ENCODE results near the gene WDR90.
A peak's percentile ranks its signal among the peaks of the same experiment; 100 is the strongest.
"Not testable (repeated sequence)": the region's sequence is repeated elsewhere in the genome, so short reads cannot be mapped to it uniquely, and the experiment has no call there.

Gene WDR90

GRCh38 chr16:684961-685696 lies 36.0 kb downstream of the WDR90 start:
- Mint-ChIP-seq H3K27me3 (ENCODE audit: low read depth, poor library complexity) (no peaks in the 10 kb centered on the region), H3K27ac (no peak overlapping the region), H3K9me3 (no peaks in the 10 kb centered on the region), H3K4me1 (peaks cover 48% of the 10 kb centered on the region), H3K36me3 (ENCODE audit: low read depth) (peaks cover 19% of the 10 kb centered on the region), H3K4me3 (no peak overlapping the region)
- TF ChIP-seq CTCF (IDR thresholded peaks at IDR 0.05), result no peak
- no peak for DNase-seq

GRCh38 chr16:685967-686366 lies 36.8 kb downstream of the WDR90 start:
- DNase-seq, result peak; percentile 65
- Mint-ChIP-seq H3K9me3 (no peaks in the 10 kb centered on the region), H3K4me1 (peaks cover 52% of the 10 kb centered on the region), H3K4me3 (peak overlapping the region; percentile 40), H3K27me3 (ENCODE audit: low read depth, poor library complexity) (peaks cover 4% of the 10 kb centered on the region), H3K27ac (peak overlapping the region; percentile 48), H3K36me3 (ENCODE audit: low read depth) (peaks cover 17% of the 10 kb centered on the region)
- TF ChIP-seq CTCF (IDR thresholded peaks at IDR 0.05), result peak; percentile 45

- Mint-ChIP-seq H3K27ac (no peak overlapping the region), H3K27me3 (ENCODE audit: low read depth, poor library complexity) (peaks cover 11% of the 10 kb centered on the region), H3K36me3 (ENCODE audit: low read depth) (peaks cover 12% of the 10 kb centered on the region), H3K4me3 (no peak overlapping the region), H3K4me1 (peaks cover 49% of the 10 kb centered on the region), H3K9me3 (no peaks in the 10 kb centered on the region)
- DNase-seq, result no peak
- TF ChIP-seq CTCF (IDR thresholded peaks at IDR 0.05), result no peak
These were observed 37.5 kb downstream of the WDR90 start for GRCh38 chr16:686459-687260.

GRCh38 chr16:687499-687898 lies 38.3 kb downstream of the WDR90 start:
- Mint-ChIP-seq H3K4me3 (no peak overlapping the region), H3K9me3 (peaks cover 3% of the 10 kb centered on the region)

GRCh38 chr16:689175-689897 lies 40.2 kb downstream of the WDR90 start:
- peaks cover 8% of the 10 kb centered on the region for H3K36me3 Mint-ChIP-seq (ENCODE audit: low read depth)

More at GRCh38 chr16:687499-687898, 38.3 kb downstream of the WDR90 start:
- DNase-seq, result no peak
- no peak for TF ChIP-seq CTCF (IDR thresholded peaks at IDR 0.05)
- Mint-ChIP-seq H3K36me3 (ENCODE audit: low read depth) (peaks cover 8% of the 10 kb centered on the region), H3K4me1 (peaks cover 40% of the 10 kb centered on the region), H3K27ac (no peak overlapping the region), H3K27me3 (ENCODE audit: low read depth, poor library complexity) (peaks cover 19% of the 10 kb centered on the region)

GRCh38 chr16:691242-691641 lies 42.1 kb downstream of the WDR90 start:
- not testable (repeated sequence) for H3K9me3 Mint-ChIP-seq; H3K36me3 Mint-ChIP-seq (ENCODE audit: low read depth); DNase-seq; H3K27ac Mint-ChIP-seq
- Mint-ChIP-seq H3K27me3 (ENCODE audit: low read depth, poor library complexity) (peaks cover 55% of the 10 kb centered on the region), H3K4me3 (peak overlapping the region; percentile 92), H3K4me1 (peaks cover 24% of the 10 kb centered on the region)

More at GRCh38 chr16:689175-689897, 40.2 kb downstream of the WDR90 start:
- no peak overlapping the region for H3K27ac Mint-ChIP-seq
- DNase-seq, result no peak
- H3K9me3 Mint-ChIP-seq, result peaks cover 3% of the 10 kb centered on the region
- peaks cover 30% of the 10 kb centered on the region for H3K4me1 Mint-ChIP-seq
- H3K27me3 Mint-ChIP-seq (ENCODE audit: low read depth, poor library complexity), result peaks cover 38% of the 10 kb centered on the region
- no peak for TF ChIP-seq CTCF (IDR thresholded peaks at IDR 0.05)
- H3K4me3 Mint-ChIP-seq, result peak overlapping the region; percentile 92

Data from nephron progenitor cell (in vitro differentiated cells).